Hepatocyte (in vitro differentiated cells): ENCODE results near the gene MAPRE2.

Experiments used
- EZH2 ChIP-seq: fragments of 200-600 bp; sonication (generic); IDR thresholded peaks from 2 replicates; pipeline ENCODE4 v1.6.1; 2016; ENCODE audit warnings: antibody characterized with exemption, mild to moderate bottlenecking, borderline replicate concordance
- EZH2phosphoT487 ChIP-seq: fragments of 200-600 bp; sonication (generic); IDR thresholded peaks from one replicate; pipeline ENCODE4 v1.6.1; 2018; ENCODE audit warnings: antibody characterized with exemption, mild to moderate bottlenecking, low read depth, moderate library complexity; ENCODE audit not compliant: unreplicated experiment, severe bottlenecking
- TF ChIP-seq, protein P1 (sequence below): fragments of 200-600 bp; sonication (generic); IDR thresholded peaks from 2 replicates; pipeline ENCODE4 v1.5.1; 2016; ENCODE audit warnings: antibody characterized with exemption, mild to moderate bottlenecking; ENCODE audit not compliant: poor library complexity

DNA sequence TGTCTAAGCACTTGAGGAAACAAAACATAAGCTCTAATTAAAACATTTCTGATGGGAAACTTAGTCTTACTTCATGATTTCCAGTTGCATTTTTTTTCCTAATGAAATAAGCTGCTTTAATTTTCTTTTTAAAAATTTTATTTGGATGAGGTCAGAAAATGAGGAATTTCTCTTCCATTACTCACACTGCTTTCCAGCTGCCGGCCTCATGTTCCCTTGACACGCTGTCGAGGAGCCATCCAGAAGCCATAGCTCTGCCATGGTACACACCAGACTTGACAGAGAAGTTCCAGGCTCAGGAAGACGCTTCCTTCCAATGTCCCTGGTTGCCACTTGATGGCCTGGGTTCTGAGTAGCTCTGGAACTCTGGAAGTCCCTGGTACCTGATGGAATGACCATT lies 12.1 kb upstream of the MAPRE2 start:
- TF ChIP-seq EZH2 = no peak
- TF ChIP-seq, protein P1, sequence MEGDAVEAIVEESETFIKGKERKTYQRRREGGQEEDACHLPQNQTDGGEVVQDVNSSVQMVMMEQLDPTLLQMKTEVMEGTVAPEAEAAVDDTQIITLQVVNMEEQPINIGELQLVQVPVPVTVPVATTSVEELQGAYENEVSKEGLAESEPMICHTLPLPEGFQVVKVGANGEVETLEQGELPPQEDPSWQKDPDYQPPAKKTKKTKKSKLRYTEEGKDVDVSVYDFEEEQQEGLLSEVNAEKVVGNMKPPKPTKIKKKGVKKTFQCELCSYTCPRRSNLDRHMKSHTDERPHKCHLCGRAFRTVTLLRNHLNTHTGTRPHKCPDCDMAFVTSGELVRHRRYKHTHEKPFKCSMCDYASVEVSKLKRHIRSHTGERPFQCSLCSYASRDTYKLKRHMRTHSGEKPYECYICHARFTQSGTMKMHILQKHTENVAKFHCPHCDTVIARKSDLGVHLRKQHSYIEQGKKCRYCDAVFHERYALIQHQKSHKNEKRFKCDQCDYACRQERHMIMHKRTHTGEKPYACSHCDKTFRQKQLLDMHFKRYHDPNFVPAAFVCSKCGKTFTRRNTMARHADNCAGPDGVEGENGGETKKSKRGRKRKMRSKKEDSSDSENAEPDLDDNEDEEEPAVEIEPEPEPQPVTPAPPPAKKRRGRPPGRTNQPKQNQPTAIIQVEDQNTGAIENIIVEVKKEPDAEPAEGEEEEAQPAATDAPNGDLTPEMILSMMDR = no peak
- no peak for TF ChIP-seq EZH2phosphoT487
